Activated gamma-delta T cell treated with anti-CD3 and anti-CD28 coated beads, Interleukin-2, amount 50 U/mL, for 16 hours (primary cell): ENCODE measurements around the gene TVP23A.

Source experiments
- DNase-seq: peaks from one replicate; pipeline ENCODE4 v3.0.0-alpha.2; 2020; ENCODE audit warnings: low read depth

The TVP23A gene

GRCh38 chr16:10817963-10818941, at the start of gene TVP23A:
Gene TVP23A (minus strand): TSS chr16:10818794. CDS start chr16:10818493, 301 bp downstream.
- no peak for DNase-seq

GRCh38 chr16:10868104-10868595, 49.6 kb upstream of the TVP23A start:
- no peak for DNase-seq

DNA sequence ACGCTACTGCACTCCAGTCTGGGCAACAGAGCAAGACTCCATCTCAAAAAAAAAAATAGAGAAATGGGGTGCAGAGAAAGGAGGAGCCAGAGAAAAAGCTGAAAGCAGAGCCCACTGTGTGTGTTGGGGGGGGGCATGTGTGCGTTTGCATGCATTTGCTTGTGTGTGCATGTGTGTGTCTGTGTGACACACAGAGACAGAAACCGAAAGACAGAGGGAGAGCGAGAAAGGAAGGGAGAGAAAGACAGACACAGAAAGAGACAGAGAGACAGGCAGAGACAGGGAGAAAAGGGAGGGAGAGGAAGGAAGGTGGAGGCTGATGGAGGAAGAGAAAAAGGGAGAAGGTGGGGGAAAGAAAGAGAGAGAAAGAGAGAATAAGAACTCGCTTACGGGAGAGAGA, 48.6 kb upstream of the TVP23A start:
- no peak for DNase-seq

- no peak for DNase-seq
These were observed 47.7 kb upstream of the TVP23A start for GRCh38 chr16:10865991-10866966.

DNA sequence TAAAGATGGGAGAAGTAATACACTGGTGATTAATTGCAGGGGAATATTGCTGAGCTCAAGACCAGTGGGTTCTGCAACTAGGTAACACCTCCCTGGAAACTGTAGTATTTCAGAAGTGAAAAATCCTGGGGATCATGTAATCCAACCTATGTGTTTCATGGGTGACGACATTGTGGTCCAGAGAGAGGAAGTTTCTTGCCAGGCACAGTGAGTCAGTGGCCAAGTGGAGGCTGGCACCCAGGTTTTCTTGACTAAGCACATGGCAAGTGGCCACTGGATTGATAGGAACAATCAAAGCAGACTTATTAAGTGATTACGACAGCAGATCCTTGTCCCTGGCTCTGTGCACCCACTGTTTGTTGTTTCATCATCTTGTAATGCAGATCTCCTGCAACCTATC, 43.8 kb upstream of the TVP23A start:
- DNase-seq = no peak

DNA sequence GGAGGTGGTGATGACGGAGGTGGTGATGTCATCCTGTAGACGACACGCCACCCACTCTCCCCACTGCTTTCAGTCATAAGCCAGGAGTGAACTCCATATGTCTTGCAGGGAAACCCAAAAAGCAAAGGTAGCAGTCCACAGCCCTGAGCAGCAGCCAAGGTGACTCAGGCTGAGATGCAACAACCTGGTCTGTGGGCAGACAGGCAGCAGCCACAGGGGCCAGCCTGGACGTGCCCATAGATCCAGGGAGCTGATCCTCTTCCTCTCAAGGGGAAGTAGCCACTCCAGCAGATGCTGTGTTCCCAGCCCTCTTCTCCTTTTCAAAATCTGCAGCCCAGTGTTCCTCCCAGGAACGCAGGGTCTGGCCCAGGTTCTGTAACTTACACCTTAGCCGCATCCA, 41.1 kb upstream of the TVP23A start:
- DNase-seq = no peak

DNA sequence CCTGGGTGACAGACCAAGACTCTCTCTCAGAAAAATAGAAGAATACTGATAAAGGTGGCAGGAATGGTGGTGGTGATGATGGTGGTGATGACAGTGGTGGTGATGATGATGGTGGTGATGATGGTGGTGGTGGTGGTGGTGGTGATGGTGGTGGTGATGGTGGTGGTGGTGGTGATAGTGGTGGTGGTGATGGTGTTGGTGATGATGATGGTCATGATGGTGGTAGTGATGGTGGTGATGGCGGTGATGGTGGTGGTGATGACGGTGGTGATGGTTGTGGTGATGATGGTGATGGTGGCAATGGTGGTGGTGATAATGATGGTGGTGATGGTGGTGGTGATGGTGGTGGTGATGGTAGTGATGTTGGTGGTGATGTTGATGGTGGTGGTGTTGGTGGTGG, 40.4 kb upstream of the TVP23A start:
- DNase-seq = no peak

GRCh38 chr16:10858203-10858602, 39.6 kb upstream of the TVP23A start:
- no peak for DNase-seq

- no peak for DNase-seq
These were observed 37.4 kb upstream of the TVP23A start for GRCh38 chr16:10856042-10856441.

- DNase-seq = no peak
These were observed 34.4 kb upstream of the TVP23A start for GRCh38 chr16:10852948-10853347.

- no peak for DNase-seq
These were observed 33.7 kb upstream of the TVP23A start for GRCh38 chr16:10852286-10852685.

DNA sequence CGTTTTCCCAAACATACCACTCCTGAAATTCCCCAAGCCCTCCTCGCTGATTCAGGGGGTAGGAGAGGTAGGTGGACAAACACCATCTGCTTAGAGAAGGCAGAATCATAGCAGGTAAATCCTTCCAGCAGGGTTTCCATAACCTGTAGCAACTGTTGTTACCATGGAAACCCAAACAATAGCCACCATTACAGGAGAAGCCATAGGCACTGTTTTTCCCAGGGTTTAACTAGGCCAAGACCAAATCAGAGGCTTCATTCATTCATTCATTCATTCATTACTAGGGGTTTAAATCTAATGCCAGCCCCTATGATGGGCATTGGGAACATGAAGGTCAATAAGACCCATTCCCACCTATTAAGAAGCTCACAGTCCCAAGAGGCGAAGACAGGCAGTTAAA, 32.9 kb upstream of the TVP23A start:
- no peak for DNase-seq

DNA sequence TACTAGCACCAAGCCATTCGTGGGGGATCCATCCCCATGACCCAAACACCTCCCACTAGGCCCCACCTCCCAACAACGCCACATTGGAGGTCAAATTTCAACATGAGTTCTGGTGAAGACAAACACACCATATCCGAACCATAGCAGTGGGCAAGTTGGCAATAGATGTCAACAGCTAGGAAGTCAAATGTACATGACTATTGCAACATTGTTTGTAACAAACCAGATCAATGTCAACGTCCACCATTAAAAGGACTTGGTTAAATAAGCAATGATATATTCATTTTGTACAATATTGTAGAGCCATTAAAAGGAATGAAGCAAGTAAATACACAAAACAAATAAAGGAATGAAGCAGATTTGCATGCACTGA, 31.9 kb upstream of the TVP23A start:
- DNase-seq = no peak

DNA sequence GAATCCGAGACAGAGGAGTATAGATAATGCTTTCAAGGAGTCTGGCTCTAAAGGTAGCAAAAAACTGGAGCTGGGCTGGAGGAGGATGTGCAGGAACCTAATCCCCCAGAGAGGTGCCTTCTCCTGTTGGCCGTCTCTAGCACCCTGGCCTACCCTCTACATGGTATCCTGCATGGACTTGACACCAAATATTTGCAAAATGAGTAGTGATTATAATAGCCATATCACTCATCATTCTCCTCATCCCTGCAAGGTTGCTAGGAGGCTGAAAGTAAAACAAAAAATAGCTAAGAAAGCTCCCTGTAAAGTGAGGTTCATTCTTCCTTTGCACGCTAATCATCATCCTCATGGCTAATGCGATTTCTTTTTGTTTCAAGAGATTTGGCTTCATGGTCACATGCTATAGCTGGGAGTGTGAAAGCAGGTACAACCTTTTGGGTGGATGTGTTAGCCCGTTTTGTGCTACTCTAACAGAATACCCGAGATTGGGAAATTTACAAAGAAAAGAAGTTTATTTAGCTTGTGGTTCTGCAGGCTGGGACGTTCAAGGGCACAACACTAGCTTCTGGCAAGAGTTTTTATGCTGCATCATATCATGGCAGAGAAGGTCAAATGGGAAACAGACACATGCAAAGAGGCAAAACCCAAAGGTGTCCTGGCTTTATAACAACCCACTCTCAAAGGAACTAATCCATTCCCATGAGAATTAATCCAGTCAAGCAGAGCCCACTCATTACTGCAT, 31.3 kb upstream of the TVP23A start:
- no peak for DNase-seq

GRCh38 chr16:10847176-10847575, 28.6 kb upstream of the TVP23A start:
- DNase-seq = no peak

DNA sequence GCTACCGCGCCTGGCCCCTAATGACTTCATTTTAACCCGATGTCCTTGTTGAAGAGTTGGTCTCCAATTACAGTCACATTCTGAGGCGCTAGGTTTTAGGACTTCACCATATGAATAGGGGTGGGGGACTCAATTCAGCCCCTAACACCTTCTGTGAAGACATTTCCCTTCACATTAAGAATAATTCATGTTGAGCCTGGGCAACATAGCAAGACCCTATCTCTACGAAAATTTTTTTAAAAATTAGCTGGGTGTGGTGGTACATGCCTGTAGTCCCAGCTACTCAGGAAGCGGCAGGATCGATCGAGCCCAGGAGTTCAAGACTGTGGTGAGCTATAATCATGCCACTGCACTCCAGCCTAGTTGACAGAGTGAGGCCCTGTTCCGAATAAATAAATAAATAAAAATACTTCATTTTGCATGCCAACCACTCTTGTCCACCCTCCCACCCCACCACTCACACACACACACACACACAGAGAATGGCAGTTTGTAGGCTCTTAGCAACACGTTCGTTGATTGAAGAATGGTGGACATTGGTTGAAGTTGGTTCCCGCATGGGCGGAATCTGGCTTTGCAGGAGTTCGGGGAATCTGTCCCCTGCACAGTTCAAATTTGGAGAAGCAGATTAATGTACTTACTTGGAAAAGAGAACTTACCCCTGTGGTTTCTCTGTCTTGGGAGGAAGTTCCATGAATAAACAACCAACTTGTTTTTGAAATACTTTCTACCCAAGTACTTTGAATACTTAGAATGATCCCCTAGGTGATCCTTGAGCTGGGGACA, 27.8 kb upstream of the TVP23A start:
- no peak for DNase-seq

- no peak for DNase-seq
These were observed 22.1 kb upstream of the TVP23A start for GRCh38 chr16:10840703-10841102.

GRCh38 chr16:10839279-10839666, 20.7 kb upstream of the TVP23A start:
- DNase-seq = no peak

GRCh38 chr16:10838621-10839278, 20.2 kb upstream of the TVP23A start:
- DNase-seq = no peak

DNA sequence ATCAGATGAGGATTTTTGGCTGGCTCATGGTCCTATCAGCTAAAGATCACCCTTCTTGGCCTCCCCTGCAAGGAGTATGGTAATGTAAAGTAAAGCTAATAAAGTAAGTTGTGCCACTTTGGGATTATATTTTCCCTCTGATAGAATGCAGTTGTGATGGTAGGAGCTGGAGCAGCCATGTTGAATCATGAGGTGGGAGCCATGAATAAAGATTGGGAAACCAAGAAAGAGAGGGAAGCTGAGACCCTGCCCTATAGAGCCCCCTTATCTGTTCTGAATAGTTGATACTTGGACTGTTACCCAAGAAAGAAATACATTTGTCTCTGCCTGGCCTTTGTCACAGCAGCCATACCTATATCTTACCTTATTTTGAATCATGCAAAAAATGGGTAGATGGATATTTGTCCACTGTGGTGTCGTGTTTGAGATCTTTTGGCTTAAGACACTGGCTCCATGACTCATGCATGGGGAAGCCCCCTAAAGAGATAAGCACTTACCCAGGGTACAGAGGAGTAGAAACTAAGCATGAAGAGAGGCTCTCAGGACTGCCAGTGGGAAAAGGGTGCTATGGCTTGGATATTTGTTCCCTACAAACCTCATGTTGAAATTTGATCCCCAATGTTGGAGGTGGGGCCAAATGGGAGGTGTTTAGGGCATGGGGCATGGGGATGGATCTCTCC, 17.7 kb upstream of the TVP23A start:
- DNase-seq = no peak
